T-helper 2 cell (primary cell): ENCODE data around the gene LSAMP.

Source experiments
- DNase-seq, 5 experiments: peaks; one replicate each; pipeline versions ENCODE4 v3.0.0 to v3.0.0-alpha.2; 2012 to 2022

Gene LSAMP

DNA sequence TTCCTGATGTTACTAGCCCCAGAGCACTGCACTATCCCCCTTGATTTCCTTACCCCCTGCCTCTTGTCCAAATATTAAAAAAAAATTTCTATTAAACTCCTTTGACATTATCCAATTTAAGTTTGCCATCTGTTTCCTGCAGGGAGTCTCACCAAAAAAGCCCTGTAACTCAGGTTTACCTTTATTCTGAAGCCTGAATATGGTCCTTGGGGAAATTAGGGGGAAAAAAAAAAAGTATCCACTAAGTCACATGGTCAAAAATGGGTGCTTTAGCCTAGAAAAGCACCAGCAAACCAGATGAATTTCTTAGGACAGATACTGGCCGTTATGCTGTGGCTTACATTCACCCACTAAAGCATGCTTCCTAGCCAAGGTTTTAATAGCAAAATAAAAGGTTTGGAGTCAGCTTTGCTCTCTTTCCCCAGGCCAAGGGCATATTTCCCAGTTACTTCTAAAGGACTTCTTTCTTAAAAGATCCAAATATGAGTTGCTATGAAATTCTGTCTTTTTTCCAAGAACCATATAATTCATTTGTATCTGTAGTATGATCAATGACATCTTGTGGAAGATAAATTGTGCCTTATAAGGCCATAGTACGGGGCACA, 394.9 kb downstream of the LSAMP start:
- no peak for DNase-seq

GRCh38 chr3:116048991-116049390, 396.3 kb downstream of the LSAMP start:
- no peak for DNase-seq

DNA sequence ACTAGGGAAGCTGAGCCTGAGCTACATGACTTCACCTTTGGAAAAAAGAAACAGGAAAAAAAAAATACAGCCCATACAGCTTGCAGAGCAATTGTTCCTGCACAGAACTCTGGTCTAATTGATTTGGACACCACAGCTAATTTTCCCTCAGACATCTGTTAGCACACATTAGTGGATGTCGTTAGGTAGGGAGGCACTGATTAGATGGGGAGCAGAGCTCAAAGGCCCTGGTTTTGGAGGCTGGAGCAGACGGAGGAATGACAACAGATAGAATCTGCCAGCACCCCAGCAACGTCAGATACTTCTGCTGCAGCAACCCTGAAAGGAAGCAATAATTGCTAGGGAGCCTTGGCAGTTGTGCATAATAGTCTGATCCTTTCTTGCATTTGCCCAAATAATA, 398.9 kb downstream of the LSAMP start:
- no peak for DNase-seq

DNA sequence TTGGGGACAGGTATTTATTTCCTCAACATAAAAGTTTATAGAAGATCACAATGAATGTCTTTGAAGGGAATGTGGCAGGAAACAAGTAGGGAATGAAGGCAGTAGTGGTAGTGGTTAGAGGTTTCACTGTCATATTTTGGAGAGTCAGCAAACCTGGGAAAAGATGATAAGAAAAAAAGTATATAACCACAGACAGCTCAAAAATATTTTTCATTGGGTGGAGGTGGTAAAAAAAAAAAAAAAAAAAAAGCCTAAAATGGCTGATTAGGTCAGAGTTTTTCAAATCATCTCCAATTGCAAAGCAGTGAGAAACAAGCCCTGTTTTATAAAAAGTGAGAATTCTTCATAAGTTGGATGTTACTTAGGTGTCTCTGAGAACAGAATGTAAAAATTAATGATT, 400.0 kb downstream of the LSAMP start:
- DNase-seq = no peak

DNA sequence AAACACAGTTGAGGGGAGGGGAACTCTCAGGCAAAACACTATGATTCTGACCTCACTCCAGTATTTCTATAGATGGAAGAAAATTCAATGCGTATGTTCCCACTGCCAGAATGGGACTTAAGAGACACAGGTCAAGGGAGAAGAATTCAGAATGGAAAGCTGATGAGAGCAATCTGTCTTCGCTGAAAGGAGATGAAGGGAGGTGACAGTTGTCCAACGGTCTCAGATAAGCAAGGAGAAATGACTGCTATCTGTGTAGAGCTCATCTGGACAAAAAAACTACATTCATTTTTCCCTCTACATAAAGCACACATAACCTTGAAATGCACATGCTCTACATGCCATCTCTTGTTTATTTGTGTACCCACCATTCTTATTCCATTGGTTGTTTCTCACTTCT, 405.1 kb downstream of the LSAMP start:
- no peak for DNase-seq

DNA sequence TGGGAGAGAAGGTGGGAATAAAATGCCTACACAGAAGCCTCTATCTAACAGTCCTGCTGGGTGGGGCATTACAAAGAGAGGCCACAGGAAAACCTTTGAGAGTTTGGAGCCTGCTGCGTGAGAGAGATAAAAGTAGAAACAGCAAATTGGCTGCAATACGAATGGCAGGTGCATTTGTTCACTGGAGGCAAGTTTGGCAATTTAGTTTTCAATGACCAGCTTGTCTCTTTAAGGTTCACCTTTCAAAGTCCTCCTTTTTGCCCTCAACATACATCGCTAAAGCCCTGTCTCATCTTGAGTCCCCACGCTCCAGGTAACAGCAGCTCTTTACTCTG, 405.7 kb downstream of the LSAMP start:
- DNase-seq = no peak

DNA sequence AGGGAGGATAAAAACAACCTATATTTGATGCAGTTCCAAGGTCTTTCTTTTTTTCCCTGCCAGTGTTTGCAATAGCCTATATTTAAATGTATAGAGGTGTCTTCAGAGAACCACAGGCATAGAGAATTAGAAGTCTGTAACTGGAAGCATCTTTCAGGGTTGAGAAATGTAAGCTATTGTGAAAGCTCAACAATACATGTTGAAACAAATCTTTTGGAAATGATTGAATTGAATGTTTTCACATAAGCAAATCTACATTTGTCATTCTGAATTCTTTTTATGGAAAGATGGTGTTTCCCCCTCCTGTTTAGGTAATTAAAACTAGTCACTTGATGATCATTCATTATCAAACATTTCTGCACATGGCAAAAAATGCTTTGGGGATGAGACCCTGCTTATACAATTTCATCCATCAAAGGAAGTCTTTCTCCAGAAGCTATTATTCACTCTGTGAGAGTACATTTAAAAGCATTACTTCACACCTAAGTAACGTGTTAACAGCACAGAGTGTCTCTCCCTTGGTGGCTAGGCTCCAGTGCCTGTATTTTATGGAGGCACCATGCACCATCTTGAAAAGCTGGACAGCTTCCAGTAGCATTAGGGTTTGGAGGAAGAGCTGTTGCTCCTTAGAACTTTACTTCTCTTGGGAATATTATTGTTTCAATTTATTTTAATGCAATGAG, 406.2 kb downstream of the LSAMP start:
- no peak for DNase-seq

- no peak for DNase-seq
Measured at GRCh38 chr3:116037954-116038911, 407.1 kb downstream of the LSAMP start.

DNA sequence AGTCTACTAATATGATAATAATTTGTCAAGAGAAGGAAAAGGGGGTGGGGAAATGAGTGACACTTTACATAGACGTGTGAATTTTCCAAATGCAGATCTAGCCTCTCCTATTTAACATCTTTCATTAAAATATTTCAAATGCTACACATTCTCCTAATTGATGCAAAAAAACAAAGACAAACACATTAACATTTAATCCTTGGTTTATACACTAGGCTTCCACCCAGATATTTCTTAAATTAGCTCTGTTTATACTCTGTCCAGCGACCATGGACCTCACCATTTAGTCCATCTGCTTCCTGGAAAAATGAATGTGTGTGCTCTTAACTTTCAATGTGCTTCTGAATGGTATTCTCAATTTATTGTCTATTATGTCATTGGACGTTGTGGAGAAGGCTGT, 409.9 kb downstream of the LSAMP start:
- DNase-seq = no peak

DNA sequence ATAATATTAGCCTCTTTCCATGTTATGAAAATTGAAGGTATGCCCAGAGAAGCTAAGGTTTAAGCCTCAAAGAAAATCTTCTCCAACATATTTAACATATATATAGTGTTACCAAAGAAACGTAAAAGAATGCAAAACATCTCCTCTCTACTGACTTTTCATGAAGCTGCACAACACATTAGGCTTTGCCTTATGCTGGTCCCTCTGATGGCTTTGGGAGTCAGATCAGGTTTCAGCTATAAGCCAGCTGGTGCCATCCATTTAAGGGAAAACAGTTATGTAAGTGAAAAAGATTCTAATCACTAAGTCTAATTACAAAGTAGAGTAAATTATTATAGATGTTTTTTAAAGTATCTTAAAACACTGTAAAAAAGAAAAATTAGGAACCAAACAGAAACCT, 410.5 kb downstream of the LSAMP start:
- DNase-seq = no peak

- no peak for DNase-seq
Measured at GRCh38 chr3:116034086-116034485, 411.2 kb downstream of the LSAMP start.

GRCh38 chr3:116033516-116033915, 411.8 kb downstream of the LSAMP start:
- DNase-seq = no peak

- DNase-seq = no peak
Measured at GRCh38 chr3:116032176-116032575, 413.1 kb downstream of the LSAMP start.

DNA sequence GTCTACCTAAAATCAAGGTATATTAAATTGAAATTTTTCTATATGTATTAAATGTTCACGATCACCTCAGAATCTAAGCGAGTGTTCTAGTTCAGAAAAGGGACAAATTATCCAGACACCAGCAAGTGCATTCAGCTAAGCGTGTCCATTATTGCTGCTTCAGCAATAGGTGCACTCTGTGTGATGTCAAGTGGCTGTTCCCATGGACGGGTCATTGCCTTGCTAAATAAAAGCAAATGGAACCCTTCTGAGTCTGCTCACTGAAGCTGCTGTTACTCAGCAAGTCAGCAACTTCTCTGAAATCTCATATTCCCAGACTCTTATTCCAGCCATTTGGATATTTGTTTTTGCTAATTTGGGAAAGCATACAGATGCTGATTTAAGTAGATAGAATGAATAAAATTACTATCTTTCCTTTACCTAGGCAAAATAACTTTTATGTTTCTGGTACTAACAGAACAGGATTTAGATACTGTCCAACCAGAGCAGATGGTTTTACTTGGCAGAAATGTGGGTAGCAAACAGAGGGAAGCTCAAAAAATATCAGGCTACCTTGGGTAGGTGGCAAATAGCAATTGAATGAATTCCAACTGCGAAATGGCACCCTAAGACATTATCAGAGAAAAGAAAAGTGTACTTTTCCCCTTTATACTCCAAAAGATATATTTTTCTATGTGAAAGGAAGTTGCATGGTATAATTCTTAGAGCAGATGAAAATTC, 415.0 kb downstream of the LSAMP start:
- DNase-seq = no peak

DNA sequence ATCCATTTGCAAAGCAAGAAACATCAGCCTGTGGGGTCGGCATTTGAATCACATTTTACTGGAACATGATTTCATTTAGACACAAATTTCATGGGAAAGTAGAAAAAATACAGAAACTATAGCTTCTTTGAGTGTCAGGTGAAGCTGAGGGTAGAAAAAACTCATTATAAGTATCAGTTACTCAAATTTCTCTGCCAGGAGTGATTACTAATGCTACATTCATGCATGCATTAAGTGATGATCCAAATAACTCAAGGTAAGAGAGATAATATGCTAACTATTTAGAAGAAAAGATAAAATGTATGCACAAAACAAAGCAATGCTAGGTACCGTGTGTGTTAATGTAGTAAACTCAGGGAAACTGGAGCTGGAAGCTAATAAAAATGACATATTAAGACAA, 416.0 kb downstream of the LSAMP start:
- DNase-seq = no peak

DNA sequence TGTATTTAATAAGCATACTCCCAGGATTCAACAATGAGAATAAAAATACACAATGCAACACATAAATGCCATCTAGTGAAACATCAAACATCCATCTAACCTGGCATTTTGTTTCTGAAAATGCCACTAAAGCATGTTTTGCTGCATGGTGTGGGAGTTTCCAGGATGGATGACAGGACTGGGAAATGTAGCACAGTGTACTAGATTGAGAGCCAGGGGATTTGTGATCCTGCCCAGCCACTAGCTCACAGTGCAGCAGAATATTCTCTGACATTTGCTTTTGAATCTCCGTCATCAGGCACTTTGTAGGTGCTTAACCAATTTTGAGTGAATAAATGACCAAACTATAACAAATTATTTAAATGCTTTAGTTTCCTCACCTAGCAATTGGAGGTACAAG, 417.1 kb downstream of the LSAMP start:
- no peak for DNase-seq

- no peak for DNase-seq
Measured at GRCh38 chr3:116020989-116021388, 424.3 kb downstream of the LSAMP start.

DNA sequence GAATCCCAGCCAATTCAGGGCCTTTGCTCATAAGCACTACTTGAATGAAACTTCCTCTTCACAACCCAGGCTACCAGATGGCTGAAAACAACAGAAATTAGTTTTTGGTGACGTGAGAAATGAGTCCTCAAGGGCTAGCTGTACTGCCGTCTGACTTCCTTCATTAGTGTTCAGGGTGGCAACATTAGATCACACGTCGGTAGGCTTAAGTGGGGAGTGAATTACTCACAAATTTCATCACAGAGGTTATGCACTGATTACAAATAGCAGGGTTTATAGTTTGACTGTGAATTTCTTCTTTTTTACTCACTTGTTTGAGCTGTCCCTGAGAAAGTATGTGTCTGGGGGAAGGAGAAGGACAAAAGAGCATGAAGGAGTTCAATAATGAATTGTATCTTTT, 424.8 kb downstream of the LSAMP start:
- DNase-seq = no peak

DNA sequence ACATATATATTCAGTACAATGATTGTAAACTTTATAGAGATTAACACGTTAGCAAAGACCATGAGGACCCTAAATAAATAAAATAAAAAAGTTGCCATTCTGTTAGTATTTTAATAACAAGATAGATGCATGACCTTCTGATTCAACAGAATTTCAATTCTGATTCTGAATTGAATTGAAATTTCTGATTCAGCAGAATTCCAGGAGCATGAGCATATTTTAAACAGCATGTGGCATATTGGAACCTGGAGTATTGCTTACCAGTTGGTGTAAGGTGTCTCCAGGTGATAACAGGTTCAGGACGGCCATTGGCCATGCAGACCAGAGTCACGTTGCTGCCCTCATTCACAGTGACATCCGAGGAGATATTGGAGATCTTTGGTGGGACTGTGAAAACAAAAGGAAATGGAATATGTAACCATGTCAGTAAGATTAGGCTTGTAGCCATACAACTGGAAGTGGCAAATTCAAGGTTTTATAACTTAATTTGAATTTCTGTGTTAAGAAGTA, 426.0 kb downstream of the LSAMP start:
- no peak for DNase-seq

DNA sequence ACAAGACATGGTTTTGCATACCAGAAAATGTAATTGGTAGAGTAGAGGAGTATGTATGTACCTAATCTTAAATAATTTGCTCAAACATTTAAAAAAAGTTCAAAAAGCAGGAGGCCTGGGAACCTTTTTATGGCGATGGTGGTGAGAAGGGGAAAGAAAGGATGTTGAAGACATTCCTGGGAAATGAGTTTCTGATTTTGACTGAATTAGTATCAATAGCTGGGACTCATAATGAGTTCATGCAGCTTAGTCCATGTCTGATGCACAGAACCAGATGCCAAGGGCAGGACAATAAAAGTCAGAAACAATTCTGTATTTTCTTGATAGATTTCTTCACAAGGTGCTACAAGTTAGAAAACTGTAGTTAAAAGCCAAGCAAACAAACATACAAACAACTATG, 426.6 kb downstream of the LSAMP start:
- DNase-seq = no peak

GRCh38 chr3:116015931-116016330, 429.4 kb downstream of the LSAMP start:
- no peak for DNase-seq

GRCh38 chr3:116007000-116007399, 438.3 kb downstream of the LSAMP start:
- DNase-seq = no peak

GRCh38 chr3:116005404-116005803, 439.9 kb downstream of the LSAMP start:
- no peak for DNase-seq
